Lower lobe of right lung (tissue), 2 donors: ENCODE results near the gene ACSM5. TPM values are rescaled to one million over a fixed set of nuclear protein-coding genes. Genes with fewer than 3 reads are reported as not detected.
A peak's percentile ranks its signal among the peaks of the same experiment; 100 is the strongest.
"Not testable (repeated sequence)": the region's sequence is repeated elsewhere in the genome, so short reads cannot be mapped to it uniquely, and the experiment has no call there.

Experiments used
- ATAC-seq, 2 donors: fragments of 200-7000 bp; cut with Tn5 transposase; one replicate each; pipeline ENCODE4 v1.9.1; 2020 to 2022; ENCODE audit warnings: mild to moderate bottlenecking in 2 of 2, moderate library complexity in 2 of 2
- DNase-seq: peaks from one replicate; pipeline ENCODE4 v3.0.0-alpha.2; 2020
- H3K27ac ChIP-seq: fragments of 200-600 bp; one replicate; pipeline ENCODE4 v1.8.0; 2022
- H3K27me3 ChIP-seq: fragments of 200-600 bp; one replicate; pipeline ENCODE4 v1.8.0; 2022; ENCODE audit warnings: low read depth
- H3K36me3 ChIP-seq: fragments of 200-600 bp; one replicate; pipeline ENCODE4 v1.8.0; 2022; ENCODE audit warnings: mild to moderate bottlenecking
- H3K4me1 ChIP-seq: fragments of 200-600 bp; one replicate; pipeline ENCODE4 v1.8.0; 2022
- H3K4me3 ChIP-seq: fragments of 200-600 bp; one replicate; pipeline ENCODE4 v1.8.0; 2022; ENCODE audit warnings: mild to moderate bottlenecking
- H3K9me3 ChIP-seq: fragments of 200-600 bp; one replicate; pipeline ENCODE4 v1.8.0; 2022
- CTCF ChIP-seq: fragments of 200-600 bp; IDR thresholded peaks from one replicate; pipeline ENCODE4 v1.8.0; 2022; ENCODE audit warnings: antibody characterized with exemption, mild to moderate bottlenecking
- intact Hi-C: fragments of 100-400 bp; cut with DNase I; formaldehyde crosslinking; loops from one replicate; pipeline ENCODE4 v1.11.0; 2022
- total RNA-seq: library from RNA; stranded (reverse); fragmentation: NEBNext Ultra II Directional; extraction: Animal tissue kit (Norgen Biotek cat#: 25700); gene quantifications from one replicate; pipeline ENCODE4 v1.2.1, GENCODE V29; 2021
- donor health status: DM: no; HTN: yes; CAD: no; lungs with severe emphysema.

Gene ACSM5
- total RNA-seq, 1 donor from 2014 or later = 4.3 TPM

GRCh38 chr16:20430948-20431347, 21.6 kb downstream of the ACSM5 start:
- H3K27ac ChIP-seq = no peak overlapping the region
- ATAC-seq (no peak), DNase-seq (no peak)
- TF ChIP-seq CTCF = no peak
- H3K36me3 ChIP-seq = no peaks in the 10 kb centered on the region
- H3K27me3 ChIP-seq = no peaks in the 10 kb centered on the region
- H3K4me3 ChIP-seq = no peak overlapping the region
- H3K9me3 ChIP-seq = no peaks in the 10 kb centered on the region
- no peaks in the 10 kb centered on the region for H3K4me1 ChIP-seq
- intact Hi-C loops = no loop called here

GRCh38 chr16:20438950-20439349, 29.6 kb downstream of the ACSM5 start:
- H3K36me3 ChIP-seq, H3K9me3 ChIP-seq, DNase-seq, H3K4me3 ChIP-seq, H3K27ac ChIP-seq, H3K27me3 ChIP-seq, H3K4me1 ChIP-seq, ATAC-seq, intact Hi-C loops: not testable (repeated sequence)

- H3K4me3 ChIP-seq, intact Hi-C loops, H3K4me1 ChIP-seq, H3K36me3 ChIP-seq, DNase-seq, H3K27me3 ChIP-seq, H3K9me3 ChIP-seq: not testable (repeated sequence)
- peak; percentile 57 to 73 for ATAC-seq
- H3K27ac ChIP-seq = peak overlapping the region; percentile 46
Measured at GRCh38 chr16:20439820-20440231, 30.5 kb downstream of the ACSM5 start.

GRCh38 chr16:20440731-20441130, 31.4 kb downstream of the ACSM5 start:
- H3K4me3 ChIP-seq, H3K27ac ChIP-seq: not testable (repeated sequence)

GRCh38 chr16:20441191-20441590, 31.9 kb downstream of the ACSM5 start:
- H3K4me3 ChIP-seq = no peak overlapping the region
- no peaks in the 10 kb centered on the region for H3K36me3 ChIP-seq
- intact Hi-C loops = no loop called here
- TF ChIP-seq CTCF = no peak
- no peak for DNase-seq
- no peak for ATAC-seq
- no peaks in the 10 kb centered on the region for H3K4me1 ChIP-seq
- no peaks in the 10 kb centered on the region for H3K9me3 ChIP-seq
- H3K27ac ChIP-seq = no peak overlapping the region
- no peaks in the 10 kb centered on the region for H3K27me3 ChIP-seq

More at GRCh38 chr16:20440731-20441130, 31.4 kb downstream of the ACSM5 start:
- intact Hi-C loops, H3K36me3 ChIP-seq, H3K27me3 ChIP-seq, H3K4me1 ChIP-seq, H3K9me3 ChIP-seq, DNase-seq, ATAC-seq: not testable (repeated sequence)

GRCh38 chr16:20441859-20442258, 32.5 kb downstream of the ACSM5 start:
- DNase-seq, H3K36me3 ChIP-seq, H3K27me3 ChIP-seq, intact Hi-C loops, H3K9me3 ChIP-seq, H3K27ac ChIP-seq, H3K4me1 ChIP-seq, ATAC-seq, H3K4me3 ChIP-seq: not testable (repeated sequence)

- H3K4me1 ChIP-seq, intact Hi-C loops, H3K36me3 ChIP-seq, ATAC-seq, H3K27ac ChIP-seq, DNase-seq, H3K4me3 ChIP-seq, H3K27me3 ChIP-seq, H3K9me3 ChIP-seq: not testable (repeated sequence)
Measured at GRCh38 chr16:20446652-20447393, 37.5 kb downstream of the ACSM5 start.

- H3K4me1 ChIP-seq, intact Hi-C loops, H3K27me3 ChIP-seq, H3K36me3 ChIP-seq, H3K9me3 ChIP-seq, H3K4me3 ChIP-seq, H3K27ac ChIP-seq, DNase-seq, ATAC-seq: not testable (repeated sequence)
Measured at GRCh38 chr16:20451364-20451763, 42.0 kb downstream of the ACSM5 start, which contains the start of gene ACSM2A. TSS of gene ACSM2A (plus strand) at chr16:20451521. CDS start at chr16:20460115, 8,594 bp downstream.

GRCh38 chr16:20453633-20454032, 44.3 kb downstream of the ACSM5 start:
- ATAC-seq, H3K27ac ChIP-seq, H3K36me3 ChIP-seq, intact Hi-C loops, DNase-seq, H3K27me3 ChIP-seq, H3K4me1 ChIP-seq, H3K4me3 ChIP-seq, H3K9me3 ChIP-seq: not testable (repeated sequence)

- intact Hi-C loops, H3K9me3 ChIP-seq, H3K27ac ChIP-seq, ATAC-seq, DNase-seq, H3K36me3 ChIP-seq, H3K27me3 ChIP-seq, H3K4me1 ChIP-seq, H3K4me3 ChIP-seq: not testable (repeated sequence)
Measured at GRCh38 chr16:20459227-20459626, 49.9 kb downstream of the ACSM5 start.

- H3K9me3 ChIP-seq, H3K27me3 ChIP-seq, intact Hi-C loops, ATAC-seq, H3K4me1 ChIP-seq, H3K27ac ChIP-seq, DNase-seq, H3K36me3 ChIP-seq, H3K4me3 ChIP-seq: not testable (repeated sequence)
Measured at GRCh38 chr16:20460313-20460712, 51.0 kb downstream of the ACSM5 start.

- DNase-seq, intact Hi-C loops, H3K36me3 ChIP-seq, H3K27ac ChIP-seq, H3K4me1 ChIP-seq, ATAC-seq, H3K9me3 ChIP-seq, H3K4me3 ChIP-seq, H3K27me3 ChIP-seq: not testable (repeated sequence)
Measured at GRCh38 chr16:20468954-20469353, 59.6 kb downstream of the ACSM5 start.
